ENCODE results near the gene SEL1L3.
"Not testable (repeated sequence)": the region's sequence is repeated elsewhere in the genome, so short reads cannot be mapped to it uniquely, and the experiment has no call there.

SEL1L3 gene

GRCh38 chr4:25879991-25880651, 17.3 kb upstream of the SEL1L3 start:
- no peak for DNase-seq (ENCODE audit: extremely low spot score, insufficient read length, low read depth)
- peak; percentile 84 for FAIRE-seq

- FAIRE-seq = no peak
- DNase-seq (ENCODE audit: extremely low spot score, insufficient read length, low read depth) = no peak
Measured at GRCh38 chr4:25879587-25879986, 16.8 kb upstream of the SEL1L3 start.

- FAIRE-seq = no peak
- no peak for DNase-seq (ENCODE audit: extremely low spot score, insufficient read length, low read depth)
Measured at GRCh38 chr4:25879091-25879584, 16.4 kb upstream of the SEL1L3 start.

GRCh38 chr4:25878676-25879075, 15.9 kb upstream of the SEL1L3 start:
- FAIRE-seq (no peak), DNase-seq (ENCODE audit: extremely low spot score, insufficient read length, low read depth) (no peak)

GRCh38 chr4:25875281-25875745, 12.5 kb upstream of the SEL1L3 start:
- FAIRE-seq (peak; percentile 96), DNase-seq (ENCODE audit: extremely low spot score, insufficient read length, low read depth) (no peak)

GRCh38 chr4:25874655-25875054, 11.9 kb upstream of the SEL1L3 start:
- DNase-seq (ENCODE audit: extremely low spot score, insufficient read length, low read depth) = no peak
- peak; percentile 92 for FAIRE-seq

GRCh38 chr4:25873632-25874129, 10.9 kb upstream of the SEL1L3 start:
- no peak for DNase-seq (ENCODE audit: extremely low spot score, insufficient read length, low read depth)
- FAIRE-seq = peak; percentile 62

GRCh38 chr4:25872851-25873631, 10.3 kb upstream of the SEL1L3 start:
- FAIRE-seq = no peak

GRCh38 chr4:25870081-25870480, 7.3 kb upstream of the SEL1L3 start:
- FAIRE-seq = peak; percentile 86
- no peak for DNase-seq (ENCODE audit: extremely low spot score, insufficient read length, low read depth)

More at GRCh38 chr4:25872851-25873631, 10.3 kb upstream of the SEL1L3 start:
- no peak for DNase-seq (ENCODE audit: extremely low spot score, insufficient read length, low read depth)

GRCh38 chr4:25867781-25868294, 5.0 kb upstream of the SEL1L3 start:
- FAIRE-seq = no peak
- no peak for DNase-seq (ENCODE audit: extremely low spot score, insufficient read length, low read depth)

GRCh38 chr4:25866401-25866800, 3.6 kb upstream of the SEL1L3 start:
- DNase-seq (ENCODE audit: extremely low spot score, insufficient read length, low read depth); FAIRE-seq: not testable (repeated sequence)

GRCh38 chr4:25865586-25865985, 2.8 kb upstream of the SEL1L3 start:
- FAIRE-seq (peak; percentile 73), DNase-seq (ENCODE audit: extremely low spot score, insufficient read length, low read depth) (no peak)

GRCh38 chr4:25863831-25864418, 1.1 kb upstream of the SEL1L3 start:
- FAIRE-seq = no peak

GRCh38 chr4:25863347-25863784, 578 bp upstream of the SEL1L3 start:
- FAIRE-seq (no peak), DNase-seq (ENCODE audit: extremely low spot score, insufficient read length, low read depth) (no peak)

More at GRCh38 chr4:25863831-25864418, 1.1 kb upstream of the SEL1L3 start:
- no peak for DNase-seq (ENCODE audit: extremely low spot score, insufficient read length, low read depth)

- FAIRE-seq (peak; percentile 70), DNase-seq (ENCODE audit: extremely low spot score, insufficient read length, low read depth) (no peak)
Measured at GRCh38 chr4:25861951-25862410, 807 bp downstream of the SEL1L3 start.

GRCh38 chr4:25861280-25861950, 1.4 kb downstream of the SEL1L3 start:
- FAIRE-seq (peak; percentile 61), DNase-seq (ENCODE audit: extremely low spot score, insufficient read length, low read depth) (no peak)

GRCh38 chr4:25860586-25861279, 2.1 kb downstream of the SEL1L3 start:
- peak; percentile 56 for FAIRE-seq
- no peak for DNase-seq (ENCODE audit: extremely low spot score, insufficient read length, low read depth)

- DNase-seq (ENCODE audit: extremely low spot score, insufficient read length, low read depth) (no peak), FAIRE-seq (peak; percentile 78)
Measured at GRCh38 chr4:25859429-25860148, 3.2 kb downstream of the SEL1L3 start.
